GM12892 (cell line): Measurements from ENCODE around the gene PITPNC1.

ENCODE experiments used
- POLR2A ChIP-seq: IDR thresholded peaks from 2 replicates; pipeline ENCODE4 v1.6.1; 2011; ENCODE audit warnings: low read depth, low read length, control low read depth
- POLR2AphosphoS5 ChIP-seq: IDR thresholded peaks from 2 replicates; pipeline ENCODE4 v1.6.1; 2011; ENCODE audit warnings: low read depth, low read length, control low read depth
- TAF1 ChIP-seq: IDR thresholded peaks from 2 replicates; pipeline ENCODE4 v1.6.1; 2011; ENCODE audit warnings: low read depth, mild to moderate bottlenecking, control low read depth, low read length, borderline replicate concordance

DNA sequence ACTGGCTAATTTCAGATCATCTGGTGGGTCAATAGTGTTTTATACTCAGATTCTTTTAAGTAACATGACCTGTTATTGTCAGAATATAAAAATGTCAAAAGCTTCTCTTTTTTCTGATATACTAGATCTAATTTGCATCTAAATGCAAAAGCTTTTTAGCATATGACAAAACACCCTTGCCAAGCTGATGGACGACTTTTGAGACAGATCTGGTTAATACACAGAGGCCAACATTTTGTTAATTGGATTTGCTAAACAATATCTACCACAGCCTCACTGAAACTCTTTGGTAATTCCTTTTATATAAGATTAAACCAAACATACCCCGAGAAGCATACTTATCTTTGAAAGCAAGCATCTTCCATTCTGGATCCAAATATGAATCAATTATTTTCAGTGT is 330.4 kb downstream of the PITPNC1 start:
- no peak for TF ChIP-seq TAF1
- TF ChIP-seq POLR2A: no peak
- no peak for TF ChIP-seq POLR2AphosphoS5
